GM12878 (cell line): ENCODE results near the gene VIT. TPM values are rescaled to one million over a fixed set of nuclear protein-coding genes. Genes with fewer than 3 reads are reported as not detected.

Experiments
- ATAC-seq: fragments of 200-7000 bp; cut with Tn5 transposase; 3 replicates; pipeline ENCODE4 v1.9.1; 2020; ENCODE audit warnings: mild to moderate bottlenecking, moderate library complexity
- BruUV-seq: library from RNA; stranded (reverse); fragments of 400-500 nt; replicated peaks from 2 replicates; lab custom pipeline; 2021; lab: Mats Ljungman, UMichigan
- CTCF ChIA-PET: fragments of 300-600 bp; sonication (Branson Sonifier 250); formaldehyde crosslinking; extraction: SDS; loops from one replicate; lab custom pipeline; 2021; ENCODE audit warnings: inconsistent platforms; lab: Yijun Ruan, JAX
- POLR2A ChIA-PET: fragments of 350-600 bp; formaldehyde crosslinking; extraction: SDS; loops from one replicate; lab custom pipeline; 2021; ENCODE audit warnings: inconsistent platforms; lab: Charles Lee
- RAD21 ChIA-PET: fragments of 300-600 bp; sonication (Branson Sonifier 250); formaldehyde crosslinking; loops from one replicate; lab custom pipeline; 2023; ENCODE audit warnings: antibody characterized with exemption; ENCODE audit not compliant: unreplicated experiment; lab: Charles Lee
- SMC1A ChIA-PET: fragments of 300-600 bp; sonication (Branson Sonifier 250); formaldehyde crosslinking; loops from one replicate; lab custom pipeline; 2023; ENCODE audit not compliant: unreplicated experiment, uncharacterized antibody; lab: Charles Lee
- DNase-seq: peaks from one replicate; pipeline ENCODE4 v3.0.0-alpha.2; 2011; ENCODE audit warnings: low read depth, low spot score
- FAIRE-seq: peaks from 3 replicates; lab custom pipeline; 2011; peaks lifted over from hg19 to GRCh38; lab: Jason Lieb, UNC
- H2AFZ ChIP-seq: 2 replicates; pipeline ENCODE4 v1.6.0; 2011; ENCODE audit warnings: low read depth, low read length, control low read depth; ENCODE audit not compliant: control insufficient read depth
- H3K27ac ChIP-seq: 2 replicates; pipeline ENCODE4 v1.5.1; 2011; ENCODE audit warnings: control low read depth; ENCODE audit not compliant: control insufficient read depth, insufficient read depth
- H3K27me3 ChIP-seq, 2 experiments: replicated peaks in 1 of 2; 2 replicates each; pipeline versions ENCODE4 v1.6.0 to v1.6.1; 2011; ENCODE audit warnings: low read length in 1 of 2; ENCODE audit not compliant: control insufficient read depth in 2 of 2, insufficient read depth in 2 of 2
- H3K36me3 ChIP-seq, 2 experiments: 2 replicates each; pipeline ENCODE4 v1.5.1; 2011; ENCODE audit warnings: low read length in 1 of 2; ENCODE audit not compliant: control insufficient read depth in 2 of 2, insufficient read depth in 2 of 2
- H3K4me1 ChIP-seq: 2 replicates; pipeline ENCODE4 v1.6.1; 2011; ENCODE audit warnings: mild to moderate bottlenecking, low read length, moderate library complexity, mixed read lengths; ENCODE audit not compliant: control insufficient read depth, insufficient read depth
- H3K4me2 ChIP-seq: 2 replicates; pipeline ENCODE4 v1.6.0; 2011; ENCODE audit warnings: control low read depth; ENCODE audit not compliant: control insufficient read depth, insufficient read depth
- H3K4me3 ChIP-seq: fragments of 200-600 bp; sonication (generic); 2 replicates; pipeline ENCODE4 v1.5.1; 2016
- H3K79me2 ChIP-seq: 2 replicates; pipeline ENCODE4 v1.6.0; 2011; ENCODE audit warnings: low read length; ENCODE audit not compliant: control insufficient read depth, insufficient read depth
- H3K9ac ChIP-seq: 2 replicates; pipeline ENCODE4 v1.8.0; 2011; ENCODE audit warnings: low read length, control low read depth, mixed read lengths; ENCODE audit not compliant: control insufficient read depth, insufficient read depth
- H3K9me3 ChIP-seq: replicated peaks from 3 replicates; pipeline ENCODE4 v1.5.1; 2011; ENCODE audit warnings: mild to moderate bottlenecking, low read length; ENCODE audit not compliant: control insufficient read depth, insufficient read depth
- H4K20me1 ChIP-seq: 2 replicates; pipeline ENCODE4 v1.6.0; 2011; ENCODE audit not compliant: control insufficient read depth, insufficient read depth
- BACH1 ChIP-seq: fragments of 450-650 bp; IDR thresholded peaks from 2 replicates; pipeline ENCODE4 v1.6.1; 2017; ENCODE audit warnings: mild to moderate bottlenecking, borderline replicate concordance
- BCLAF1 ChIP-seq: fragments of 450-650 bp; IDR thresholded peaks from 2 replicates; pipeline ENCODE4 v1.6.1; 2017; ENCODE audit warnings: antibody characterized with exemption, mild to moderate bottlenecking, moderate library complexity
- EZH2 ChIP-seq: IDR thresholded peaks from 2 replicates; pipeline ENCODE4 v1.6.1; 2012; ENCODE audit warnings: low read depth, mild to moderate bottlenecking, control low read depth, inconsistent platforms, low read length, borderline replicate concordance; ENCODE audit not compliant: control insufficient read depth
- GATAD2B ChIP-seq: fragments of 450-650 bp; conservative IDR thresholded peaks from 2 replicates; pipeline ENCODE4 v1.6.1; 2017; ENCODE audit warnings: low read depth, mild to moderate bottlenecking, moderate library complexity
- HDAC6 ChIP-seq: fragments of 200-600 bp; sonication (generic); IDR thresholded peaks from one replicate; pipeline ENCODE4 v1.8.0; 2017; ENCODE audit warnings: antibody characterized with exemption; ENCODE audit not compliant: unreplicated experiment
- HSF1 ChIP-seq: fragments of 150-350 bp; IDR thresholded peaks from 2 replicates; pipeline ENCODE4 v1.6.1; 2014; ENCODE audit warnings: mild to moderate bottlenecking, low read depth, low read length
- JUND ChIP-seq: IDR thresholded peaks from 2 replicates; pipeline ENCODE4 v1.6.1; 2012; ENCODE audit warnings: low read depth, mild to moderate bottlenecking, low read length, improper control_type of control experiment, moderate library complexity
- NR2C1 ChIP-seq: fragments of 450-650 bp; IDR thresholded peaks from 2 replicates; pipeline ENCODE4 v1.6.1; 2017; ENCODE audit warnings: antibody characterized with exemption, mild to moderate bottlenecking, moderate library complexity
- PBX3 ChIP-seq: IDR thresholded peaks from 2 replicates; pipeline ENCODE4 v1.6.1; 2011; ENCODE audit warnings: mild to moderate bottlenecking, low read depth, low read length, moderate library complexity; ENCODE audit not compliant: insufficient replicate concordance
- RUNX3 ChIP-seq: IDR thresholded peaks from 2 replicates; pipeline ENCODE4 v1.6.1; 2012; ENCODE audit warnings: low read length, inconsistent platforms
- USF2 ChIP-seq: IDR thresholded peaks from 2 replicates; pipeline ENCODE4 v1.6.1; 2011; ENCODE audit warnings: low read depth, low read length, improper control_type of control experiment, borderline replicate concordance
- ZZZ3 ChIP-seq: IDR thresholded peaks from 2 replicates; pipeline ENCODE4 v1.6.1; 2011; ENCODE audit warnings: low read depth; ENCODE audit not compliant: control insufficient read depth, insufficient read length
- WGBS: methylation state at CpG from one replicate; pipeline ENCODE4 v1.1.6; 2016; ENCODE audit warnings: low lambda C conversion rate; ENCODE audit not compliant: insufficient replicate concordance, insufficient coverage; ENCODE audit errors: missing lambda C conversion rate; 5-methylcytosine and 5-hydroxymethylcytosine counted together
- in situ Hi-C: fragments of 300-500 bp; cut with MboI; formaldehyde crosslinking; loops from 9 replicates; pipeline ENCODE4 v1.14.3; 2018; ENCODE audit warnings: mixed read lengths
- intact Hi-C: fragments of 100-400 bp; cut with micrococcal nuclease; formaldehyde crosslinking; loops from one replicate; pipeline ENCODE4 v1.14.2; 2022; ENCODE audit not compliant: unreplicated experiment
- polyA plus RNA-seq, 11 experiments: library from polyadenylated mRNA; depleted of rRNA in 4 of 11; unstranded in 6 of 11; stranded (reverse) in 5 of 11; fragments of >200 nt; fragmentation: Nextera tagmentation in 4 of 11; fragmentation: Illumina TruSeq in 1 of 11; extraction: Ambion mirVana in 4 of 11; extraction: Trizol in 1 of 11; gene quantifications; 1 replicate in 1 of 11; 2 replicates in 10 of 11; pipeline versions ENCODE4 v1.2.1 to v1.2.3, GENCODE V29; 2011 to 2016; ENCODE audit warnings: inconsistent platforms in 2 of 11, missing spikeins in 2 of 11, low read depth in 1 of 11
- total RNA-seq, 4 experiments: library from RNA; depleted of rRNA in 3 of 4; stranded (reverse); fragments of >200 nt in 3 of 4; fragmentation: Illumina TruSeq in 1 of 4; extraction: Trizol in 1 of 4; gene quantifications; 2 replicates each; pipeline versions ENCODE4 v1.2.1 to v1.2.3, GENCODE V29; 2013 to 2021
- TF ChIP-seq, protein P1 (sequence below): fragments of 450-650 bp; IDR thresholded peaks from 2 replicates; pipeline ENCODE4 v1.6.1; 2014; ENCODE audit warnings: mild to moderate bottlenecking
- TF ChIP-seq, protein P2 (sequence below): fragments of 450-650 bp; IDR thresholded peaks from 2 replicates; pipeline ENCODE4 v1.6.1; 2017; ENCODE audit warnings: mild to moderate bottlenecking, low read depth, inconsistent platforms; ENCODE audit not compliant: poor library complexity, severe bottlenecking

The VIT gene
- total and polyA plus RNA-seq, 10 of the 15 experiments (the other 5 are each of a cell fraction or from before 2014, with no cell fraction given), result 0.05 to 0.14 TPM; not detected in 8

DNA sequence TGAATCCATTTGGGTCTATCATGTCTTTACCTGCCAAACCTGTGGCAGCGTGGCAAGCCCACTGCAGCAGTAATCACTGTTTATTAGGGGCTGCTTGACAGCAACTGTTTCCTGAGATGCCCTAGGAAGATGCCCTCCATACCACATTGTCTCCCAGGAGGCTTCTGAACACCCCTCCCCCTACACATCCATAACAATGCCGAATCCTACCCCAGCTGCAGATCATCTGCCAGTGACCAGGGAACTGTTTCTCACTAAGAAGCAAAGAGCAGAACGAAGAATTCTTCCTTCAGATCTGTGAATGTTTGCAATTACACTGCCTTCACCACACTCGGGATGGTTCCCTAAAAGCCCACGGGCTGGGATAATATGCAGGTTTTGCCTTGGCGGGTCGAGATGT is 127.8 kb downstream of the VIT start:
- intact Hi-C loops (no loop called here), in situ Hi-C loops (no loop called here)
- RAD21 ChIA-PET, result no interaction called here
- Histone ChIP-seq H3K79me2 (no peaks in the 10 kb centered on the region), H2AFZ (no peak overlapping the region), H3K4me1 (no peaks in the 10 kb centered on the region), H3K9me3 (no peaks in the 10 kb centered on the region), H3K36me3 (no peaks in the 10 kb centered on the region), H4K20me1 (no peaks in the 10 kb centered on the region), H3K27me3 (no peaks in the 10 kb centered on the region), H3K4me3 (no peak overlapping the region), H3K27ac (no peak overlapping the region), H3K9ac (no peak overlapping the region), H3K4me2 (no peak overlapping the region)
- CTCF ChIA-PET, result no interaction called here
- DNase-seq (no peak), ATAC-seq (no peak), FAIRE-seq (no peak)
- POLR2A ChIA-PET, result no interaction called here
- WGBS, result 43% methylated on average over 7 of the region's 7 CpGs
- SMC1A ChIA-PET, result interaction anchor here (0.6 to 0.8 kb wide), 2 partner anchors 18 to 157 kb away, joined by 3 to 4 read pairs; no protein-coding TSS in a partner anchor
- no TSS peak for BruUV-seq
- TF ChIP-seq, protein P1, sequence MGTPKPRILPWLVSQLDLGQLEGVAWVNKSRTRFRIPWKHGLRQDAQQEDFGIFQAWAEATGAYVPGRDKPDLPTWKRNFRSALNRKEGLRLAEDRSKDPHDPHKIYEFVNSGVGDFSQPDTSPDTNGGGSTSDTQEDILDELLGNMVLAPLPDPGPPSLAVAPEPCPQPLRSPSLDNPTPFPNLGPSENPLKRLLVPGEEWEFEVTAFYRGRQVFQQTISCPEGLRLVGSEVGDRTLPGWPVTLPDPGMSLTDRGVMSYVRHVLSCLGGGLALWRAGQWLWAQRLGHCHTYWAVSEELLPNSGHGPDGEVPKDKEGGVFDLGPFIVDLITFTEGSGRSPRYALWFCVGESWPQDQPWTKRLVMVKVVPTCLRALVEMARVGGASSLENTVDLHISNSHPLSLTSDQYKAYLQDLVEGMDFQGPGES, result no peak
- no peak for TF ChIP-seq ZZZ3
- no peak for TF ChIP-seq BACH1
- TF ChIP-seq JUND, result no peak
- TF ChIP-seq PBX3, result no peak
- TF ChIP-seq BCLAF1, result no peak
- no peak for TF ChIP-seq HSF1
- TF ChIP-seq RUNX3, result no peak
- TF ChIP-seq GATAD2B, result no peak
- TF ChIP-seq HDAC6, result no peak
- TF ChIP-seq EZH2, result no peak
- no peak for TF ChIP-seq NR2C1
- TF ChIP-seq, protein P2, sequence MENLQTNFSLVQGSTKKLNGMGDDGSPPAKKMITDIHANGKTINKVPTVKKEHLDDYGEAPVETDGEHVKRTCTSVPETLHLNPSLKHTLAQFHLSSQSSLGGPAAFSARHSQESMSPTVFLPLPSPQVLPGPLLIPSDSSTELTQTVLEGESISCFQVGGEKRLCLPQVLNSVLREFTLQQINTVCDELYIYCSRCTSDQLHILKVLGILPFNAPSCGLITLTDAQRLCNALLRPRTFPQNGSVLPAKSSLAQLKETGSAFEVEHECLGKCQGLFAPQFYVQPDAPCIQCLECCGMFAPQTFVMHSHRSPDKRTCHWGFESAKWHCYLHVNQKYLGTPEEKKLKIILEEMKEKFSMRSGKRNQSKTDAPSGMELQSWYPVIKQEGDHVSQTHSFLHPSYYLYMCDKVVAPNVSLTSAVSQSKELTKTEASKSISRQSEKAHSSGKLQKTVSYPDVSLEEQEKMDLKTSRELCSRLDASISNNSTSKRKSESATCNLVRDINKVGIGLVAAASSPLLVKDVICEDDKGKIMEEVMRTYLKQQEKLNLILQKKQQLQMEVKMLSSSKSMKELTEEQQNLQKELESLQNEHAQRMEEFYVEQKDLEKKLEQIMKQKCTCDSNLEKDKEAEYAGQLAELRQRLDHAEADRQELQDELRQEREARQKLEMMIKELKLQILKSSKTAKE, result no peak
- no peak for TF ChIP-seq USF2
